RWPE1 (cell line): ENCODE data around the gene EEF1A2.

Experiments
- CTCF ChIA-PET: fragments of 350-600 bp; sonication (Branson Sonifier 250); formaldehyde crosslinking; extraction: SDS; loops from one replicate; lab custom pipeline; 2021; lab: Yijun Ruan, JAX
- POLR2A ChIA-PET: fragments of 400-600 bp; formaldehyde crosslinking; extraction: SDS; loops from one replicate; lab custom pipeline; 2020; ENCODE audit warnings: antibody characterized with exemption; ENCODE audit not compliant: low non-redundant PET; lab: Yijun Ruan, JAX
- DNase-seq: peaks from one replicate; pipeline ENCODE4 v3.0.0; 2012; ENCODE audit warnings: low spot score
- H3K27ac ChIP-seq: fragments of 450-650 bp; 2 replicates; pipeline ENCODE4 v1.5.1; 2017
- TF ChIP-seq, protein P1 (sequence below): fragments of 450-650 bp; conservative IDR thresholded peaks from 2 replicates; pipeline ENCODE4 v1.5.1; 2017; ENCODE audit warnings: low read depth, mild to moderate bottlenecking

The EEF1A2 gene

DNA sequence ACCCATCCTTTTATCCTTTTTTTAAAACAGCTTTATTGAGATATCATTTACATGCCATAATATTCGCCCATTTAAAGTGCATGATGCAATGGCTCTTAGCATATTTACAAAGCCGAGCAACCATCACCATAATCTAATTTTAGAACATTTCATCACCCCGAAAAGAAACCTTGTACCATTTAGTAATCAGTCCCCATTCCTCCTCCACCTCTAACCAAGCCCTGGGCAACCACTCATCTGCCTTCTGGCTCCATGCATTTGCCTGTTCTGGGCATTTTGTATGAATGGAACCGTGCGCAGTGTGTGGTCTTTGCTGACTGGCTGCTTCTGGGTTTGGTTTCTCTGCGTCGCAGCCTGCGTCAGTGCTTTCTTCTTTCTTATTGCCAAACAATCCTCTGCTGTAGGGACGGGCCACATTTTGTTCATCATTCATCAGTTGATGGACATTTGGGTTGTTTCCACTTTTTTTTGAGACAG is 10.2 kb upstream of the EEF1A2 start:
- TF ChIP-seq, protein P1, sequence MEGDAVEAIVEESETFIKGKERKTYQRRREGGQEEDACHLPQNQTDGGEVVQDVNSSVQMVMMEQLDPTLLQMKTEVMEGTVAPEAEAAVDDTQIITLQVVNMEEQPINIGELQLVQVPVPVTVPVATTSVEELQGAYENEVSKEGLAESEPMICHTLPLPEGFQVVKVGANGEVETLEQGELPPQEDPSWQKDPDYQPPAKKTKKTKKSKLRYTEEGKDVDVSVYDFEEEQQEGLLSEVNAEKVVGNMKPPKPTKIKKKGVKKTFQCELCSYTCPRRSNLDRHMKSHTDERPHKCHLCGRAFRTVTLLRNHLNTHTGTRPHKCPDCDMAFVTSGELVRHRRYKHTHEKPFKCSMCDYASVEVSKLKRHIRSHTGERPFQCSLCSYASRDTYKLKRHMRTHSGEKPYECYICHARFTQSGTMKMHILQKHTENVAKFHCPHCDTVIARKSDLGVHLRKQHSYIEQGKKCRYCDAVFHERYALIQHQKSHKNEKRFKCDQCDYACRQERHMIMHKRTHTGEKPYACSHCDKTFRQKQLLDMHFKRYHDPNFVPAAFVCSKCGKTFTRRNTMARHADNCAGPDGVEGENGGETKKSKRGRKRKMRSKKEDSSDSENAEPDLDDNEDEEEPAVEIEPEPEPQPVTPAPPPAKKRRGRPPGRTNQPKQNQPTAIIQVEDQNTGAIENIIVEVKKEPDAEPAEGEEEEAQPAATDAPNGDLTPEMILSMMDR: no peak
- DNase-seq: no peak
- CTCF ChIA-PET: interaction anchor here (0.6 to 2.1 kb wide), 4 partner anchors 13 to 887 kb away, joined by 3 to 9 read pairs (median 4); no protein-coding TSS in a partner anchor
- POLR2A ChIA-PET: interaction anchor here (1.2 kb wide), 1 partner anchor 11 kb away, joined by 9 read pairs; the partner anchor contains the start of gene PPDPF
- H3K27ac ChIP-seq: no peak overlapping the region

DNA sequence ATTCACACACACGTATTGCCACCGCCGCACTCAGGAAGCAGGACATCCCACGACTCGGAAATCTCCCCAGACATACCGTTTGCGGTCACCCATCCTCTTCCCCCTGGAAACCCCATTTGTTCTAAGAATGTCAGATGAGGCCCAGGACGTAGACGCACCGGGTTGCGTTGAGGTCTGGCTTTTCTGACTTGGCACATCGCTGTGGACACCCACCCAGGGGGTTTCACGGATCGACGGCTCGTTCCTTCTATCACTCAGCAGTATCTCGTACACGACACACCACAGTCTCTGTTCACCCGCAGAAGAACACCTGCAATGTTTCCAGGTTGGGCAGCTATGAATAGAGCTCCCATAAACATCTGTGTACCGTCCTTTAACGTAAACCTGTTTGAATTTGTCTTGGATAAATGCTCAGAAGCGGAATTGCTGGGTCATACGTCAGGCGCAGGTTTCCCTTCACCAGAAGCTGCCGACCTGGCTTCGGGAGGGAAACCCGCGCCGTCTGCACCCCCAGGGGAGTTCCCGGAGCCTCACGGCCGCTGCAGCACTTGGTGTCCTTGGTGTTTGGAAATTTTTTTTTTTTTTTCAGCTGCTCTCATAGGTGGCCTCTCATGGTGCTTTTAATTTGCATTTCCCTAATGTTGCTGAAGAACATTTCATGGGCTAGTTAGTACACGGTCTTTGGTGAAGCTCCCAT is 9.3 kb upstream of the EEF1A2 start:
- TF ChIP-seq, protein P1: no peak
- no peak for DNase-seq
- H3K27ac ChIP-seq: no peak overlapping the region
- ChIA-PET POLR2A (interaction anchor here (1.2 kb wide), 1 partner anchor 12 kb away, joined by 9 read pairs; the partner anchor contains the start of gene PPDPF), CTCF (interaction anchor here (0.6 to 2.1 kb wide), 5 partner anchors 11 to 886 kb away, joined by 3 to 9 read pairs (median 3); partner anchors contain the start of gene PPDPF)

DNA sequence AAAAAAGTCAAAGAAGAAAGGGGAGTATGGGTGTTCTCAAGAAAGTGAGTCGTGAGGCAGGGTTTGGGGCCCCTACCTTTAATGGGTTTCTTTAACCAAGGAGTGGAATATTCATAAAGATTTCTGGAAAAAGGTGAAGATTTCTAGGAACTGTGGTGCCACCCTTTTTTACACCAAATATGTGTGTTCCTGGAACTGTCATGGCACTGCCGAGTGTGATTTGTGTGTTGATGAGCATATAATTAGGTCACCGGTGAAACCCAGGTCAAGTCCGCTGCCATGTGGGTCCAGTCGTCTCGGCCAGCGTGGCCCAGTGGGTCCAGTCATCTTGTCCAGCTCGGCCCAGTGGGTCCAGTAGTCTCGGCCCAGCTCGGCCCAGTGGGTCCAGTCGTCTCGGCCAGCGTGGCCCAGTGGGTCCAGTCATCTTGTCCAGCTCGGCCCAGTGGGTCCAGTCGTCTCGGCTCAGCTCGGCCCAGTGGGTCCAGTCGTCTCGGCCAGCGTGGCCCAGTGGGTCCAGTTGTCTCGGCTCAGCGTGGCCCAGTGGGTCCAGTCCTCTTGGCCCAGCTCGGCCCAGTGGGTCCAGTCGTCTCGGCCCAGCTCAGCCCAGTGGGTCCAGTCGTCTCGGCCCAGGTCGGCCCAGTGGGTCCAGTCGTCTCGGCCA is 8.3 kb upstream of the EEF1A2 start:
- ChIA-PET POLR2A (no interaction called here), CTCF (interaction anchor here (0.6 to 2.1 kb wide), 4 partner anchors 11 to 191 kb away, joined by 3 to 9 read pairs (median 3); partner anchors contain the start of gene PPDPF)

DNA sequence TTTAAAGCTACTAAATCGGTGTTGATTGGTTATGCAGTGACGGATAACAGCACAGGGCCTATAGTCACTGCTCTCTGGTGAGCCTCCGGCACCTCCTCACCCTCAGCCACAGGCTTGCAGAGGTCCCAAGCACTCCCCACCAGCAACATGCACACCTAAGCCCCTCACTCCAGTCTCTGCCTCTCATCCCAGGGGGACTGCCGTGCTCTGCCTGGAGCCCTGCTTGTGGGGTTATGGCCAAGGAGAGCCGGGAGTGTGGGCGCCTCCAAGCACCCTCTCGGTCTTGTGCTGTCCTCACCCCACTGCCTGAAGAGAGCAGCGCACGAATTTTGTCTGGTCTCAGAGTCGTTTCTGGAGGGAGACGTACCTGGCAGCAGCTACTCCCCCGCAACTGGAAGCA is 6.8 kb upstream of the EEF1A2 start:
- ChIA-PET CTCF (interaction anchor here (0.7 to 2.0 kb wide), 3 partner anchors 10 to 327 kb away, joined by 3 to 10 read pairs (median 3); no protein-coding TSS in a partner anchor), POLR2A (interaction anchor here (0.6 kb wide), 1 partner anchor 17 kb away, joined by 4 read pairs; no protein-coding TSS in a partner anchor)
- DNase-seq: no peak
- TF ChIP-seq, protein P1: no peak
- no peak overlapping the region for H3K27ac ChIP-seq

More for the DNA sequence above, 8.3 kb upstream of the EEF1A2 start:
- TF ChIP-seq, protein P1: no peak
- DNase-seq: no peak
- no peak overlapping the region for H3K27ac ChIP-seq

DNA sequence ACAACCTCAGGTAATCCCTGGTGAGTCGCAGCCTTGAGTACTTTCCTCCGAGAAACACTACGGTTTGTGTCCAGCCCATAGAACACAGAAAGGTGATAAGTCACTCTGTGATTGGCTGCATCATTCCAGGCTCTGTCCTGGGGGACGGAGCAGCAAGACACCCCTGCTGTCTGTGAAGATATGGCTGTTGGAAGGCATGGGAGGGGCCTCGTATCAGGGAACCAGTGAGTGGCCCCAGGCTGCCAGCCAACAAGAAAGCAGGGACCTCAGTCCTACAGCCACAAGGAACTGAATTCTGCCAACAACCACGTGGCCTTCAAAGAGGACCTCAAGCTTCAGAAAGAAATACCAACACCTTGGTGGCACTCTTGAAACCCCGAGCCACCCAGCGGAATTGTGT is 6.4 kb upstream of the EEF1A2 start:
- no peak for DNase-seq
- CTCF ChIA-PET: interaction anchor here (0.6 to 2.0 kb wide), 4 partner anchors 9 to 327 kb away, joined by 3 to 10 read pairs (median 3); no protein-coding TSS in a partner anchor
- TF ChIP-seq, protein P1: no peak
- no peak overlapping the region for H3K27ac ChIP-seq
- POLR2A ChIA-PET: no interaction called here

DNA sequence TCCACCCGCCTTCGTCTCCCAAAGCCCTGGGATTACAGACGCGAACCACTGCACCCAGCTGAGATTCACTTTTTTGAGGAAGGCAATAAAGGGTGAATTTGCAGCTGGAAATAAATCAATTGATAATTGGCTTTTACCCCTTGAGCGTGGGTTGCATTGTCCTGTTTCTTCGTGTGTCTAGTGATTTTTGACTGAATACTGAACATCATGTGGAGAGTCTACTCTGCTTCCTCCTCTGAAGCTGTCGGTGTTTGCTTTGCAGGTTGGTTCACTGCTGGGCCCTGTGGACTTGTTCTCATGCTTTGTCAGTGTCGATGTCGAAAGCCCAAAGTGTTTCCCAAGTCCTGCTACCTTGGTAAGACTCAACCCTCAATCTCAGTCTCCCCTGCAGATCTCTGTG is 5.8 kb upstream of the EEF1A2 start:
- ChIA-PET POLR2A (no interaction called here), CTCF (interaction anchor here (0.6 to 2.0 kb wide), 2 partner anchors 9 to 32 kb away, joined by 3 to 10 read pairs; no protein-coding TSS in a partner anchor)
- no peak for DNase-seq
- H3K27ac ChIP-seq: no peak overlapping the region
- TF ChIP-seq, protein P1: no peak
